Astrocyte of the spinal cord (primary cell): ENCODE data around the gene SLAIN1.
A peak's percentile ranks its signal among the peaks of the same experiment; 100 is the strongest.

Source experiments
- DNase-seq: peaks from one replicate; pipeline ENCODE4 v3.0.0; 2011; ENCODE audit warnings: low read depth, low spot score
- H3K4me3 ChIP-seq: 2 replicates; pipeline ENCODE4 v1.5.1; 2011; ENCODE audit warnings: low read depth, mild to moderate bottlenecking, low read length, moderate library complexity
- CTCF ChIP-seq: IDR thresholded peaks from 2 replicates; pipeline ENCODE4 v1.5.1; 2012; ENCODE audit warnings: low read depth, mild to moderate bottlenecking, low read length, inconsistent platforms
- in situ Hi-C: cut with HindIII; loops from 2 replicates; pipeline ENCODE4 v1.10.0; 2017; ENCODE audit warnings: low sequenced_read_pairs

The SLAIN1 gene

GRCh38 chr13:77789376-77789775, 91.9 kb downstream of the SLAIN1 start:
- no peak overlapping the region for H3K4me3 ChIP-seq
- TF ChIP-seq CTCF, result no peak
- in situ Hi-C loops, result no loop called here
- DNase-seq, result no peak

- H3K4me3 ChIP-seq, result no peak overlapping the region
- in situ Hi-C loops, result no loop called here
- no peak for DNase-seq
- TF ChIP-seq CTCF, result no peak
Observed at GRCh38 chr13:77800219-77800618, 102.7 kb downstream of the SLAIN1 start.

GRCh38 chr13:77806518-77806917, 109.0 kb downstream of the SLAIN1 start:
- H3K4me3 ChIP-seq, result no peak overlapping the region
- no peak for TF ChIP-seq CTCF
- DNase-seq, result no peak
- in situ Hi-C loops, result no loop called here

- TF ChIP-seq CTCF, result no peak
- no peak overlapping the region for H3K4me3 ChIP-seq
- in situ Hi-C loops, result no loop called here
- no peak for DNase-seq
Observed at GRCh38 chr13:77807431-77808135, 110.1 kb downstream of the SLAIN1 start.

- in situ Hi-C loops, result no loop called here
- DNase-seq, result peak; percentile 8
Observed at GRCh38 chr13:77810430-77810829, 112.9 kb downstream of the SLAIN1 start.

GRCh38 chr13:77810878-77811277, 113.4 kb downstream of the SLAIN1 start:
- no peak for TF ChIP-seq CTCF
- H3K4me3 ChIP-seq, result no peak overlapping the region
- no peak for DNase-seq
- in situ Hi-C loops, result no loop called here

More at GRCh38 chr13:77810430-77810829, 112.9 kb downstream of the SLAIN1 start:
- no peak overlapping the region for H3K4me3 ChIP-seq
- peak; percentile 35 for TF ChIP-seq CTCF
